ENCODE data around the gene CCDC110. TPM values are rescaled to one million over a fixed set of nuclear protein-coding genes. Genes with fewer than 3 reads are reported as not detected.

Gene CCDC110
- 1.3 and 2.0 TPM in 2 replicates for total RNA-seq

DNA sequence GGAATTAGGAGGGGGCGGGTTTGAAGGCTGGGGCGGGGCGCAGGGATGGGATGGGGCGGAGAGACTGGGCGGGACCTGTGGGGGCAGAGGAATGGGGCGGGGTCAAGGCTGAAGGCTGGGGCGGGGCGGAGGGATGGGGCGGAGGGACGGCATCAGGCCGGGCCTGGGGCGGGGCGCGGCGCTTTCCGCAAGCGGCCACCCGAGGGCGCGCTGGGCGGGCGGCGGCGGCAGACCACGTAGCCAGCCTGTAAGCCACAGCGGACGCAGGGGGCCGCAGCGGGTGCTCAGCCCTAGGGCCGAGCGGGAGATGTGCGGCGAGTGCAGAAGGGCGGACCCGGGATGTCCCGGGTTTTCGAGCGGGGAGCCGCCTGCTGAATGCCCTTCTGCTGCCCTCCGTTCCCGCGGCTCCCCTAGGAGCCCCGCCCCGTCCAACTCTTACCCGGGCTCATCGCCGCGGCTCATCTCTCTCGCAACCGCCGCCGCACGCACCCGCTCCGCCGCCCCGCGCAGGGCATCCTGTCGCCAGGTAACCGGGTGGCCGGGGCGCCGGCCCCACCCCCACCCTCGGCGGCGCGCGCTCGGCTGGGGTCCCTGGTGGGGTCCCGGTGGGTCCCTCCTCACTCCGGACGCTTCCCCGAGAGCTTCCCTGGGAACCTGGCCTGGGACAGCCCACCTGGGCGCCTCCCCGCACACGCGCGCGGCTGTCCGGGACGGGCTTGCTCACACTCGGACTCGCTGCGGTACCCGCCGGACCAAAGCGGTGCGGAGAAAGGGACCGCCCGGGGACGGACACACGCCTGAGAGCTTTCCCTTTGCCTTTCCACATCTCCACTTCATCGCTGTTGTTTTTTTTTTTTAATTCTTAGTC lies at the start of gene CCDC110:
TSS of gene CCDC110 (minus strand) at position 499 of the 868 bp plus-strand sequence. CDS start at position 449, 50 bp downstream.

DNA sequence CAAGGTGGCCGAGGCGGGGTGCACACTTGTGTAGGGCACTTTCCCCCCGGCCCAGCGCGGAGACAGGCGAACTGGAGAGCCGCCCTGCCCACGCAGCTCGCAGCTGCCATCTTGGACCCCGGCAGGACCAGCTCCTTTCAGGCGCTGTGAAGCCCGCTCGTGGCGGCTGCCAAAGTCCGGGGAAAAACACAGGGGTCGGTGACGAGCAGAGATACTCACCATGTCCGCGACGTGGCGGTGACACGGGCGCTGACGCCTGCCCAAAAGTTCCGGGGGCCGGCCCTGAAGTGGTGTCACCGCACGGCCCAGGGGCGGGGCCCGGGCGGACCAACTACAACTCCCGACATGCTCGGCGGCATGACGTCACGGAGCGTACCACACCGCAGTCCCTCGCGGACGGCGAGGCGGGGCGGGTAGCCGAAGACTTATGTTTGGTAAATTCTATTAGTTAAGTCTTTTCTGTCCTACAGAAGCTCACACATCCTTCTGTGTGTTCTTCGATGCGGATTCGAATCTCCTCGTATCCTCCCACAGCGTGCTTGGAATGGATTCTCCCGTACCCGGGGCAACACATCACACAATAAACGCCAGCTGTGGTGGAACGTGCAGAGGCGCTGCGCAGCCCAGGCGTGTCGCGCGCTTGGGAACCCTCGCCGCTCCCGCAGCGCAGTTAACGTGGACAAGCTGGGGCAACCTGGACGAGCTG lies 45.7 kb downstream of the CCDC110 start, which contains the start of gene UFSP2:
TSS of gene UFSP2 (minus strand) at position 318 of the 706 bp plus-strand sequence. CDS start at position 222, 96 bp downstream.

GRCh38 chr4:185396724-185397385 lies 74.7 kb downstream of the CCDC110 start, which contains the start of gene ANKRD37:
ANKRD37 (plus strand) TSS chr4:185396841; CDS start chr4:185396924, 83 bp downstream.

DNA sequence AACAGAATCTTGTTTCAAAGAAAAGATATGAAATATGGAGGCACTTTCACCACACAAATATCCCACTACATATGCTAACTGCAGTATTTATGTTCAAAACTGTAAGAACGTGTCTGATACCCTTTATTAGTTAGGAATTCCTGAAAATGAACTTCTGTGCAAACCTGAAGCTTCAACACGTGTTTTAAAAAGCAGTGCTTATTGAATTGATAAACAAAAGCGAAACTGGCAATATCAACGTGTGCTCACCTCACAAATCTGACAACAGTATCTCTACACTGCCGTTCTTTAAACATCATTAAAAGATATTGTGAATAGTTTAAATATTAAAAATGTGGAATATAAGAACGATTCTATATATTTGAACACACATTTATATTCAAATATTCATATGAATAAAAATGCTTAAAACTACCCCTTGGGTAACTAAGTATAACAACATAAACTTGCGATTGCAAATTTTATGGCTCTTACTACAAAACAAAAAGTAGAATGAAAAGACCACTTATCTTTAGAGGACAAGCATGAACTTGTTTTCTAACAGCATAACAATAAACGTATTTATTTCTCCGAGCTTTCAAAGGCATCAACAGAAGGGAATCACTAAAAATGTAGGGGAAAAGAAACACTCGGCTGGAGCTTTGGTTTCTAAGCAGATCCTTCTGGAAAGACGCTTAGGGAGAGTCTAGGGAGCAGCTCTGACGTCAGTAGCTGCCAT lies 76.1 kb downstream of the CCDC110 start, which contains the start of gene LRP2BP:
TSS of gene LRP2BP (minus strand) at position 687 of the 718 bp plus-strand sequence. CDS start 17,738 bp downstream, outside the sequence.

Other genes with a start within 250 kb of the CCDC110 start
- 0.37 and 0.44 TPM in 2 replicates for gene LRP2BP, start 75.8 kb downstream of the CCDC110 start, total RNA-seq
- 4.6 and 7.0 TPM in 2 replicates for gene ANKRD37, start 74.9 kb downstream of the CCDC110 start, total RNA-seq
- gene UFSP2, start 45.8 kb downstream of the CCDC110 start, total RNA-seq, result 44.1 and 47.6 TPM in 2 replicates
- gene PDLIM3, start 63.8 kb upstream of the CCDC110 start, total RNA-seq, result 5.2 and 9.3 TPM in 2 replicates